ENCODE results near the gene TAPT1.

DNA sequence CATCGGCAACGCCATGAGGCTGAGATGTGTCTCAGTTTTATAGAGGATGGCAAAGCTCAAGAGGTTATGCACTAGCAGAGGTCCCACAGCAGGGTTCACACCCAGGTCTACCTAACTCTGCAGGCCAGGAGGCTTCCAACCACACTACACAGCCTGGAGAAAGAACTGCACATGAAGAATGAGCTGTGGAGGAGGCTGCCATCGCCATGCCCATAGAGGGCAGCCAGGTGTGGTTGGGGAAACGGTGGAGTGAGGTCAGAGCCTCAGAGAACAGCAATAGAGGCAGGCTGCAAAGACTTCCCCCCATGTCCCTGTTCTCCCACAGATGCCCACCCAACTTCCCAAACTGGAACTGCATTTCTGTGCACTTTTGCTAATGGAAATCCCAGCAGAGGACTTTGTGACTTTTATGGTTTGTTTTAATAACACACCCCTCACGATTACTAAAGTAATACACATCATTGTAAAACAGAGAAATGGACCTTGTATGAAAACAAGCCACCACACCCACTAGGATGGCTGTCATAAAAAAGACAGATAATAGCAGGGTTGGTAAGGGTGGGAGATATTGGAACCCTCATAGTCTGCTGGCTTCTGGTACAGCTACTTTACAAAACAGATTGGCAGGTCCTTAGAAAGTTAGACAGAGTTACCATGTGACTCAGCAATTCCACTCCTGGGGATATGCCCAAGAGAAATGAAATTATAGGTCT is 83.5 kb downstream of the TAPT1 start:
- TF ChIP-seq CREB1 (IDR thresholded peaks at IDR 0.05; ENCODE audit: low read depth) (no peak), TAF1 (IDR thresholded peaks at IDR 0.05; ENCODE audit: low read depth) (no peak), EP300 (IDR thresholded peaks at IDR 0.05; ENCODE audit: borderline replicate concordance) (no peak), YY1 (IDR thresholded peaks at IDR 0.05; ENCODE audit: low read depth) (no peak), RAD21 (IDR thresholded peaks at IDR 0.05; ENCODE audit: low read depth) (no peak), MAX (IDR thresholded peaks at IDR 0.05) (no peak), EGR1 (IDR thresholded peaks at IDR 0.05) (no peak)
- TF ChIP-seq, protein P1, sequence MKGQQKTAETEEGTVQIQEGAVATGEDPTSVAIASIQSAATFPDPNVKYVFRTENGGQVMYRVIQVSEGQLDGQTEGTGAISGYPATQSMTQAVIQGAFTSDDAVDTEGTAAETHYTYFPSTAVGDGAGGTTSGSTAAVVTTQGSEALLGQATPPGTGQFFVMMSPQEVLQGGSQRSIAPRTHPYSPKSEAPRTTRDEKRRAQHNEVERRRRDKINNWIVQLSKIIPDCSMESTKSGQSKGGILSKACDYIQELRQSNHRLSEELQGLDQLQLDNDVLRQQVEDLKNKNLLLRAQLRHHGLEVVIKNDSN (IDR thresholded peaks at IDR 0.05): no peak
